PC-9 (cell line): ENCODE data around the gene SUN3. TPM values are rescaled to one million over a fixed set of nuclear protein-coding genes. Genes with fewer than 3 reads are reported as not detected.

Source experiments
- BruUV-seq: library from RNA; stranded (reverse); fragments of 400-500 nt; replicated peaks from 2 replicates; lab custom pipeline; 2021; lab: Mats Ljungman, UMichigan
- CTCF ChIA-PET: fragments of 300-600 bp; sonication (Branson Sonifier 250); formaldehyde crosslinking; loops from one replicate; lab custom pipeline; 2022; ENCODE audit warnings: antibody characterized with exemption; lab: Charles Lee
- POLR2A ChIA-PET: fragments of 300-600 bp; sonication (Branson Sonifier 250); formaldehyde crosslinking; loops from one replicate; lab custom pipeline; 2022; ENCODE audit warnings: antibody characterized with exemption; ENCODE audit not compliant: unreplicated experiment; lab: Charles Lee
- DNase-seq, 2 experiments: peaks; one replicate each; pipeline versions ENCODE4 v3.0.0 to v3.0.0-alpha.2; 2015 to 2022; ENCODE audit warnings: mixed read lengths in 1 of 2
- H2AFZ ChIP-seq: fragments of 200-600 bp; sonication (generic); 2 replicates; pipeline ENCODE4 v1.8.1; 2017; ENCODE audit warnings: antibody characterized with exemption
- H3F3A ChIP-seq: fragments of 200-600 bp; sonication (generic); 2 replicates; pipeline ENCODE4 v1.8.1; 2017; ENCODE audit warnings: antibody characterized with exemption, mild to moderate bottlenecking, low read depth; ENCODE audit not compliant: insufficient read depth
- H3K27ac ChIP-seq: fragments of 200-600 bp; sonication (generic); 2 replicates; pipeline ENCODE4 v1.6.1; 2016; ENCODE audit warnings: mixed run types
- H3K27me3 ChIP-seq: fragments of 200-600 bp; sonication (generic); 2 replicates; pipeline ENCODE4 v1.6.1; 2016; ENCODE audit warnings: low read depth, mixed run types; ENCODE audit not compliant: insufficient read depth
- H3K36me3 ChIP-seq: fragments of 200-600 bp; sonication (generic); 2 replicates; pipeline ENCODE4 v1.6.1; 2016; ENCODE audit warnings: low read depth, mixed run types
- H3K4me1 ChIP-seq: fragments of 200-600 bp; sonication (generic); replicated peaks from 2 replicates; pipeline ENCODE4 v1.6.1; 2016; ENCODE audit warnings: mixed run types; ENCODE audit not compliant: insufficient read depth
- H3K4me2 ChIP-seq: fragments of 200-600 bp; sonication (generic); 2 replicates; pipeline ENCODE4 v1.6.1; 2017; ENCODE audit warnings: mixed run types
- H3K4me3 ChIP-seq: fragments of 200-600 bp; sonication (generic); 2 replicates; pipeline ENCODE4 v1.6.1; 2016; ENCODE audit warnings: mixed run types
- H3K79me2 ChIP-seq: fragments of 200-600 bp; sonication (generic); 2 replicates; pipeline ENCODE4 v1.6.1; 2017; ENCODE audit warnings: low read depth, mixed run types
- H3K9me2 ChIP-seq: fragments of 200-600 bp; sonication (generic); 2 replicates; pipeline ENCODE4 v1.8.1; 2017; ENCODE audit warnings: mild to moderate bottlenecking; ENCODE audit not compliant: insufficient read depth
- H3K9me3 ChIP-seq: fragments of 200-600 bp; sonication (generic); 2 replicates; pipeline ENCODE4 v1.8.1; 2016; ENCODE audit warnings: low read depth; ENCODE audit not compliant: insufficient read depth
- H4K20me1 ChIP-seq: fragments of 200-600 bp; sonication (generic); 2 replicates; pipeline ENCODE4 v1.8.1; 2017; ENCODE audit not compliant: insufficient read depth
- CTCF ChIP-seq: fragments of 200-600 bp; sonication (generic); conservative IDR thresholded peaks from 2 replicates; pipeline ENCODE4 v1.6.1; 2017; ENCODE audit warnings: mixed run types, antibody characterized with exemption, mild to moderate bottlenecking, moderate library complexity
- EZH2 ChIP-seq: fragments of 200-600 bp; sonication (generic); IDR thresholded peaks from 2 replicates; pipeline ENCODE4 v1.8.0; 2017; ENCODE audit warnings: antibody characterized with exemption, low read depth
- intact Hi-C: fragments of 100-400 bp; cut with micrococcal nuclease; formaldehyde crosslinking; loops from one replicate; pipeline ENCODE4 v1.10.0; 2022; ENCODE audit not compliant: unreplicated experiment
- total RNA-seq: library from RNA; stranded (reverse); gene quantifications from 2 replicates; pipeline ENCODE4 v1.2.3, GENCODE V29; 2021

SUN3 gene
- total RNA-seq, 1 experiment from 2014 or later = 0.24 TPM

- POLR2A ChIA-PET = interaction anchor here (0.5 kb wide), 1 partner anchor 374 kb away, joined by 6 read pairs; no protein-coding TSS in a partner anchor
- no TSS peak for BruUV-seq
- Histone ChIP-seq H3K27me3 (no peaks in the 10 kb centered on the region), H3K79me2 (no peaks in the 10 kb centered on the region), H3K36me3 (peaks cover 61% of the 10 kb centered on the region), H3K4me3 (no peak overlapping the region), H3K9me3 (no peaks in the 10 kb centered on the region), H3K9me2 (no peaks in the 10 kb centered on the region), H3F3A (peaks cover 3% of the 10 kb centered on the region; the same call in 1 of the 2 replicates), H3K27ac (no peak overlapping the region), H3K4me1 (peaks cover 11% of the 10 kb centered on the region), H3K4me2 (no peak overlapping the region), H2AFZ (no peak overlapping the region), H4K20me1 (no peaks in the 10 kb centered on the region)
- intact Hi-C loops = no loop called here
- CTCF ChIA-PET = interaction anchor here (0.6 kb wide), 1 partner anchor 362 kb away, joined by 4 read pairs; no protein-coding TSS in a partner anchor
- TF ChIP-seq EZH2 (no peak), CTCF (no peak)
- no peak for DNase-seq
Observed at GRCh38 chr7:47967708-47968107, 61.2 kb downstream of the SUN3 start.

GRCh38 chr7:47967123-47967522 lies 61.8 kb downstream of the SUN3 start:
- CTCF ChIA-PET = interaction anchor here (0.6 kb wide), 2 partner anchors 126 to 362 kb away, joined by 3 to 4 read pairs; no protein-coding TSS in a partner anchor

GRCh38 chr7:47965456-47965855 lies 63.5 kb downstream of the SUN3 start:
- no peaks in the 10 kb centered on the region for H3K27me3 ChIP-seq
- intact Hi-C loops = no loop called here

More at GRCh38 chr7:47967123-47967522, 61.8 kb downstream of the SUN3 start:
- Histone ChIP-seq H3F3A (peaks cover 3% of the 10 kb centered on the region; the same call in 1 of the 2 replicates), H3K4me3 (no peak overlapping the region), H2AFZ (no peak overlapping the region), H3K4me2 (no peak overlapping the region), H3K9me3 (no peaks in the 10 kb centered on the region), H3K4me1 (peaks cover 11% of the 10 kb centered on the region), H4K20me1 (no peaks in the 10 kb centered on the region), H3K27ac (no peak overlapping the region), H3K9me2 (no peaks in the 10 kb centered on the region), H3K27me3 (no peaks in the 10 kb centered on the region), H3K79me2 (no peaks in the 10 kb centered on the region), H3K36me3 (peaks cover 64% of the 10 kb centered on the region)
- no peak for TF ChIP-seq EZH2
- TF ChIP-seq CTCF = no peak
- DNase-seq = no peak
- POLR2A ChIA-PET = interaction anchor here (0.5 kb wide), 1 partner anchor 375 kb away, joined by 6 read pairs; no protein-coding TSS in a partner anchor
- intact Hi-C loops = no loop called here
- BruUV-seq = no TSS peak

More at GRCh38 chr7:47965456-47965855, 63.5 kb downstream of the SUN3 start:
- Histone ChIP-seq H3K4me3 (no peak overlapping the region), H3F3A (peaks cover 3% of the 10 kb centered on the region; the same call in 1 of the 2 replicates), H3K4me2 (no peak overlapping the region), H3K79me2 (no peaks in the 10 kb centered on the region), H2AFZ (no peak overlapping the region), H4K20me1 (no peaks in the 10 kb centered on the region), H3K27ac (no peak overlapping the region), H3K9me2 (no peaks in the 10 kb centered on the region), H3K36me3 (peaks cover 71% of the 10 kb centered on the region), H3K4me1 (peaks cover 10% of the 10 kb centered on the region), H3K9me3 (no peaks in the 10 kb centered on the region)
- no peak for TF ChIP-seq CTCF
- no peak for DNase-seq
- no TSS peak for BruUV-seq
- CTCF ChIA-PET = no interaction called here
- POLR2A ChIA-PET = no interaction called here
